CD14-positive monocyte (primary cell): ENCODE measurements around the gene CNTNAP5. TPM values are rescaled to one million over a fixed set of nuclear protein-coding genes. Genes with fewer than 3 reads are reported as not detected.

Source experiments
- DNase-seq, 3 donors: peaks; one replicate each; pipeline ENCODE4 v3.0.0-alpha.2; 2011 to 2022
- H2AFZ ChIP-seq: 2 replicates; pipeline ENCODE4 v1.6.0; 2012; ENCODE audit warnings: mild to moderate bottlenecking, low read depth, low read length, inconsistent platforms; ENCODE audit not compliant: insufficient read depth, poor library complexity, severe bottlenecking
- H3K27ac ChIP-seq, 2 donors: 1 replicate in 1 of 2; 2 replicates in 1 of 2; pipeline ENCODE4 v1.5.1; 2012 to 2013; ENCODE audit warnings: low read length in 2 of 2, control low read depth in 1 of 2, inconsistent platforms in 1 of 2, low read depth in 1 of 2, mild to moderate bottlenecking in 1 of 2
- H3K27me3 ChIP-seq, 2 donors: one replicate each; pipeline versions ENCODE4 v1.6.0 to v1.6.1; 2011 to 2013; ENCODE audit warnings: low read length in 2 of 2; ENCODE audit not compliant: control insufficient read depth in 2 of 2, insufficient read depth in 2 of 2
- H3K36me3 ChIP-seq, 2 donors: replicated peaks in 1 of 2; 1 replicate in 1 of 2; 2 replicates in 1 of 2; pipeline versions ENCODE4 v1.5.1 to v1.6.1; 2012 to 2013; ENCODE audit warnings: low read length in 2 of 2, control low read depth in 1 of 2, inconsistent platforms in 1 of 2, mild to moderate bottlenecking in 1 of 2; ENCODE audit not compliant: insufficient read depth in 2 of 2, control insufficient read depth in 1 of 2
- H3K4me1 ChIP-seq, 2 donors: 1 replicate in 1 of 2; 2 replicates in 1 of 2; pipeline versions ENCODE4 v1.5.1 to v1.6.1; 2012 to 2013; ENCODE audit warnings: low read length in 2 of 2, control low read depth in 1 of 2, inconsistent platforms in 1 of 2, mild to moderate bottlenecking in 1 of 2, moderate library complexity in 1 of 2; ENCODE audit not compliant: insufficient read depth in 2 of 2, control insufficient read depth in 1 of 2
- H3K4me2 ChIP-seq: replicated peaks from 2 replicates; pipeline ENCODE3; 2012; ENCODE audit warnings: low read length, moderate library complexity, mild to moderate bottlenecking; ENCODE audit not compliant: poor library complexity, severe bottlenecking; ENCODE audit errors: extremely low read depth
- H3K4me3 ChIP-seq, 3 experiments: fragments of 200-600 bp in 1 of 3; sonication (generic) in 1 of 3; replicated peaks in 1 of 3; 1 replicate in 2 of 3; 2 replicates in 1 of 3; pipeline ENCODE4 v1.5.1; 2011 to 2013; ENCODE audit warnings: low read length in 3 of 3, mild to moderate bottlenecking in 3 of 3, control low read depth in 2 of 3, low read depth in 2 of 3, inconsistent platforms in 1 of 3, moderate library complexity in 1 of 3
- H3K79me2 ChIP-seq: 2 replicates; pipeline ENCODE4 v1.6.0; 2012; ENCODE audit warnings: mild to moderate bottlenecking, control low read depth, inconsistent platforms, low read length, moderate library complexity; ENCODE audit not compliant: insufficient read depth
- H3K9ac ChIP-seq: 2 replicates; pipeline ENCODE4 v1.6.0; 2017; ENCODE audit warnings: low read length, mild to moderate bottlenecking; ENCODE audit not compliant: insufficient read depth, poor library complexity, severe bottlenecking
- H3K9me3 ChIP-seq, 2 donors: replicated peaks in 1 of 2; 1 replicate in 1 of 2; 2 replicates in 1 of 2; pipeline versions ENCODE4 v1.5.1 to v1.6.1; 2012 to 2013; ENCODE audit warnings: low read length in 2 of 2, control low read depth in 1 of 2; ENCODE audit not compliant: control insufficient read depth in 1 of 2, insufficient read depth in 1 of 2
- H4K20me1 ChIP-seq: 2 replicates; pipeline ENCODE4 v1.6.0; 2012; ENCODE audit warnings: mild to moderate bottlenecking, low read length, control low read depth, moderate library complexity; ENCODE audit not compliant: insufficient read depth
- H3K27ac Mint-ChIP-seq, 7 donors: one replicate each; pipeline ENCODE4 v1.8.0; 2020; ENCODE audit warnings: mild to moderate bottlenecking in 7 of 7, mixed read lengths in 7 of 7, moderate library complexity in 6 of 7, inconsistent platforms in 2 of 7
- H3K27me3 Mint-ChIP-seq, 3 donors: one replicate each; pipeline ENCODE4 v1.8.0; 2021 to 2022; ENCODE audit warnings: low read depth in 3 of 3, mild to moderate bottlenecking in 3 of 3, mixed read lengths in 3 of 3, moderate library complexity in 3 of 3, inconsistent platforms in 1 of 3
- H3K36me3 Mint-ChIP-seq, 2 donors: one replicate each; pipeline ENCODE4 v1.8.0; 2020; ENCODE audit warnings: mixed read lengths in 2 of 2, inconsistent platforms in 1 of 2, mild to moderate bottlenecking in 1 of 2
- H3K4me1 Mint-ChIP-seq: one replicate; pipeline ENCODE4 v1.8.0; 2020; ENCODE audit warnings: mild to moderate bottlenecking, mixed read lengths
- H3K4me3 Mint-ChIP-seq, 2 donors: one replicate each; pipeline ENCODE4 v1.8.0; 2020; ENCODE audit warnings: mild to moderate bottlenecking in 2 of 2, mixed read lengths in 2 of 2, moderate library complexity in 1 of 2
- H3K9me3 Mint-ChIP-seq, 7 donors: one replicate each; pipeline ENCODE4 v1.8.0; 2020 to 2022; ENCODE audit warnings: mixed read lengths in 7 of 7, mild to moderate bottlenecking in 6 of 7, moderate library complexity in 6 of 7, inconsistent platforms in 2 of 7
- CTCF ChIP-seq: fragments of 200-600 bp; IDR thresholded peaks from one replicate; pipeline ENCODE4 v1.8.0; 2022; ENCODE audit warnings: antibody characterized with exemption, mild to moderate bottlenecking
- WGBS: methylation state at CpG from one replicate; pipeline ENCODE4 v1.1.5; 2013; ENCODE audit warnings: missing lambda C conversion rate; ENCODE audit not compliant: insufficient coverage; 5-methylcytosine and 5-hydroxymethylcytosine counted together
- intact Hi-C, 2 donors: fragments of 100-400 bp; cut with micrococcal nuclease; formaldehyde crosslinking; loops; one replicate each; pipeline versions ENCODE4 v1.15.0 to v1.15.1; 2023
- polyA plus RNA-seq, 3 donors: library from polyadenylated mRNA; depleted of rRNA in 1 of 3; unstranded in 2 of 3; stranded (reverse) in 1 of 3; fragments of 300-500 nt in 2 of 3; fragments of >200 nt in 1 of 3; fragmentation: Illumina TruSeq in 2 of 3; gene quantifications; 1 replicate in 2 of 3; 2 replicates in 1 of 3; pipeline ENCODE4 v1.2.3, GENCODE V29; 2012 to 2021

CNTNAP5 gene
- polyA plus RNA-seq, 3 donors, result not detected

DNA sequence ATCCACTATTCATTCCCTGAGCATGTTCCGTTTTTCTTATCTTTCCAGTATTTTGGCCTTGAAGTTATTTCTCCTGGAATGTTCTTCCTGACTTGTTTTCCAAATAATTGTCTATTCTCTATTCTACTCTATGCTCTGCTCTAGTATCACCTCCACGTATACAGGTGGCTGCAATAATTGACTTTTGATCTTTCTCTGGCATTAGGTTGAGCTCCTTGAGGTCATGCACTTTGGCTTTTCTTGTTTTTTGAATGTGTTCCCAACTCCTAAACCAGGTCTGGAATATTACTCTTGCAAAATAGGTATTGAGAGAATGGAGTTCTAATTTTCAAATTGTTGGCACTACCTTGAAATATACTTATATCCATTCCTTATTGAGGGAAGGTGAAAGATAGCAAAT is 550.4 kb downstream of the CNTNAP5 start:
- H2AFZ ChIP-seq, result no peak overlapping the region
- H3K36me3 ChIP-seq, result no peaks in the 10 kb centered on the region
- Mint-ChIP-seq H3K27me3 (peaks cover 0 to 2% (median 1%) of the 10 kb centered on the region in 3 donors), H3K4me1 (no peaks in the 10 kb centered on the region), H3K36me3 (no peaks in the 10 kb centered on the region), H3K4me3 (no peak overlapping the region), H3K27ac (no peak overlapping the region), H3K9me3 (peaks cover 0 to 6% (median 4%) of the 10 kb centered on the region in 7 donors)
- no peaks in the 10 kb centered on the region for H3K27me3 ChIP-seq
- no peak for DNase-seq
- no peak overlapping the region for H3K27ac ChIP-seq
- no peaks in the 10 kb centered on the region for H3K79me2 ChIP-seq
- no peak overlapping the region for H3K4me2 ChIP-seq
- H4K20me1 ChIP-seq, result no peaks in the 10 kb centered on the region
- intact Hi-C loops, result no loop called here
- peaks cover 0 to 3% of the 10 kb centered on the region in 2 donors for H3K9me3 ChIP-seq
- no peak for TF ChIP-seq CTCF
- no peaks in the 10 kb centered on the region for H3K4me1 ChIP-seq
- WGBS, result 100% methylated on average over 1 of the region's 2 CpGs
- H3K9ac ChIP-seq, result no peak overlapping the region
- H3K4me3 ChIP-seq, result no peak overlapping the region

DNA sequence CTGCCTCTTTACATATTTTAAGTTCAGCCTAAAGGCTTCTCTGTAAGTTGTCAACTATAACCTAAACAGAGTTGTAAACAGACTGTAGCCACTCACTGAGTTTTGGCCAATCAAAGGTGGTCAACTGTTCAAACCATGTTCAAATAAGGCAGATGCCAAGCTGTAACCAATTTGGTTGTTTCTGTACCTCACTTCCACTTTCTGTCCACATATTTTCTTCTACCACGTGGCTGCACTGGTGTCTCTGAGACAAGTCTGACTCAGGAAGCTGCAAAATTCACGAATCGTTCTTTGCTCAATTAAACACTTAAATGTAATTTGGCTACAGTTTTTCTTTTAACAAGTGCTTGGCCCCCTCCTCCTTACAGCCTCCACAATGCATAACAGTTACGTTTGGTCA is 555.2 kb downstream of the CNTNAP5 start:
- no peak for DNase-seq
- no peak overlapping the region for H3K4me3 Mint-ChIP-seq
- Histone ChIP-seq H3K9ac (no peak overlapping the region), H3K27me3 (no peaks in the 10 kb centered on the region), H3K4me1 (no peaks in the 10 kb centered on the region), H3K36me3 (no peaks in the 10 kb centered on the region), H4K20me1 (no peaks in the 10 kb centered on the region), H3K4me3 (no peak overlapping the region), H3K9me3 (peaks cover 0 to 3% of the 10 kb centered on the region in 2 donors), H2AFZ (no peak overlapping the region), H3K79me2 (no peaks in the 10 kb centered on the region), H3K4me2 (no peak overlapping the region), H3K27ac (no peak overlapping the region)
- no peaks in the 10 kb centered on the region for H3K36me3 Mint-ChIP-seq
- intact Hi-C loops, result no loop called here
- H3K4me1 Mint-ChIP-seq, result no peaks in the 10 kb centered on the region
- H3K27ac Mint-ChIP-seq, result no peak overlapping the region
- WGBS, result 29% methylated on average over 1 of the region's 4 CpGs
- peaks cover 0 to 4% (median 2%) of the 10 kb centered on the region in 7 donors for H3K9me3 Mint-ChIP-seq
- H3K27me3 Mint-ChIP-seq, result peaks cover 0 to 5% (median 2%) of the 10 kb centered on the region in 3 donors
- TF ChIP-seq CTCF, result no peak
